ENCODE measurements around the gene OR6C65. TPM values are rescaled to one million over a fixed set of nuclear protein-coding genes. Genes with fewer than 3 reads are reported as not detected.

OR6C65 gene
- polyA plus RNA-seq, 1 donor (not counting 4 experiments of a cell fraction or from before 2014, with no cell fraction given), result not detected

DNA sequence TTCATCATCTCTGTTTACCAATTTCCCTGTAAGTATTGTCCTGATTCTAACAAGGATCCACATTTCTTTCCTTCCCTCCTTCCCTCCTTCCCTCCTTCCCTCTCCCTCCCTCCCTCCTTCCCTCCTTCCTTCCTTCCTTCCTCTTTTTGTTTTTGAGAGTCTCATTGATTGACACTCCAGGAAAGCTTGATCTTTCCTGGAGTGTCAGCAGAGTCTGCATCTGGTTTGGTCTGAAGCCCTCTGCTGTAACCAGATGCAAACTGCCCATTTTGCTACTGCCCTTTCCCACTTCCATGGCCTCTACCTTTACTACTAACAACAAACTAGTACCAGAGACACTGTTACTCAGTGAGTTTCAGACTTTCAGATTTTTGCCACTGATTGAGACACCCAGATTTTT lies 14.4 kb upstream of the OR6C65 start:
- dilution Hi-C loops (cut with MboI; ENCODE audit: extremely low pct_ligation_motif_present, low sequenced_read_pairs), result no loop called here
- FAIRE-seq (no peak), DNase-seq (ENCODE audit: low read depth, low spot score) (no peak)
- TF ChIP-seq EZH2 (IDR thresholded peaks at IDR 0.05; ENCODE audit: low read length), result no peak
- TF ChIP-seq, protein P1, sequence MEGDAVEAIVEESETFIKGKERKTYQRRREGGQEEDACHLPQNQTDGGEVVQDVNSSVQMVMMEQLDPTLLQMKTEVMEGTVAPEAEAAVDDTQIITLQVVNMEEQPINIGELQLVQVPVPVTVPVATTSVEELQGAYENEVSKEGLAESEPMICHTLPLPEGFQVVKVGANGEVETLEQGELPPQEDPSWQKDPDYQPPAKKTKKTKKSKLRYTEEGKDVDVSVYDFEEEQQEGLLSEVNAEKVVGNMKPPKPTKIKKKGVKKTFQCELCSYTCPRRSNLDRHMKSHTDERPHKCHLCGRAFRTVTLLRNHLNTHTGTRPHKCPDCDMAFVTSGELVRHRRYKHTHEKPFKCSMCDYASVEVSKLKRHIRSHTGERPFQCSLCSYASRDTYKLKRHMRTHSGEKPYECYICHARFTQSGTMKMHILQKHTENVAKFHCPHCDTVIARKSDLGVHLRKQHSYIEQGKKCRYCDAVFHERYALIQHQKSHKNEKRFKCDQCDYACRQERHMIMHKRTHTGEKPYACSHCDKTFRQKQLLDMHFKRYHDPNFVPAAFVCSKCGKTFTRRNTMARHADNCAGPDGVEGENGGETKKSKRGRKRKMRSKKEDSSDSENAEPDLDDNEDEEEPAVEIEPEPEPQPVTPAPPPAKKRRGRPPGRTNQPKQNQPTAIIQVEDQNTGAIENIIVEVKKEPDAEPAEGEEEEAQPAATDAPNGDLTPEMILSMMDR (optimal IDR thresholded peaks at IDR 0.05 in 1 of 3, IDR thresholded peaks at IDR 0.05 in 1 of 3, conservative IDR thresholded peaks at IDR 0.05 in 1 of 3; ENCODE audit: extremely low read depth in 1 of 3, insufficient read depth in 2 of 3, low read length in 3 of 3), result no peak
- Histone ChIP-seq H3K4me1 (ENCODE audit: control insufficient read depth, extremely low read depth, insufficient read depth, low read length) (no peaks in the 10 kb centered on the region), H3K79me2 (ENCODE audit: control insufficient read depth, insufficient read depth, low read length) (no peaks in the 10 kb centered on the region), H3K36me3 (ENCODE audit: control insufficient read depth in 2 of 2, extremely low read depth in 1 of 2, insufficient read depth in 2 of 2, low read length in 2 of 2) (no peaks in the 10 kb centered on the region), H2AFZ (ENCODE audit: control insufficient read depth, low read length) (no peak overlapping the region), H3K9ac (ENCODE audit: control insufficient read depth, extremely low read depth, insufficient read depth, low read length) (no peak overlapping the region), H3K27ac (ENCODE audit: control insufficient read depth, insufficient read depth, low read length) (no peak overlapping the region), H3K9me3 (ENCODE audit: control insufficient read depth, low read depth, low read length) (no peaks in the 10 kb centered on the region), H3K4me2 (ENCODE audit: control insufficient read depth, extremely low read depth, insufficient read depth, low read depth, low read length) (no peak overlapping the region), H3K27me3 (ENCODE audit: control insufficient read depth, extremely low read depth, insufficient read depth, low read length) (no peaks in the 10 kb centered on the region), H3K4me3 (ENCODE audit: control insufficient read depth in 2 of 3, extremely low read depth in 1 of 3, insufficient read depth in 2 of 3, low read depth in 1 of 3, low read length in 3 of 3) (no peak overlapping the region), H4K20me1 (ENCODE audit: control insufficient read depth, extremely low read depth, insufficient read depth, low read length) (no peaks in the 10 kb centered on the region), H3K9me1 (ENCODE audit: control insufficient read depth, extremely low read depth, insufficient read depth, low read length) (no peaks in the 10 kb centered on the region)

DNA sequence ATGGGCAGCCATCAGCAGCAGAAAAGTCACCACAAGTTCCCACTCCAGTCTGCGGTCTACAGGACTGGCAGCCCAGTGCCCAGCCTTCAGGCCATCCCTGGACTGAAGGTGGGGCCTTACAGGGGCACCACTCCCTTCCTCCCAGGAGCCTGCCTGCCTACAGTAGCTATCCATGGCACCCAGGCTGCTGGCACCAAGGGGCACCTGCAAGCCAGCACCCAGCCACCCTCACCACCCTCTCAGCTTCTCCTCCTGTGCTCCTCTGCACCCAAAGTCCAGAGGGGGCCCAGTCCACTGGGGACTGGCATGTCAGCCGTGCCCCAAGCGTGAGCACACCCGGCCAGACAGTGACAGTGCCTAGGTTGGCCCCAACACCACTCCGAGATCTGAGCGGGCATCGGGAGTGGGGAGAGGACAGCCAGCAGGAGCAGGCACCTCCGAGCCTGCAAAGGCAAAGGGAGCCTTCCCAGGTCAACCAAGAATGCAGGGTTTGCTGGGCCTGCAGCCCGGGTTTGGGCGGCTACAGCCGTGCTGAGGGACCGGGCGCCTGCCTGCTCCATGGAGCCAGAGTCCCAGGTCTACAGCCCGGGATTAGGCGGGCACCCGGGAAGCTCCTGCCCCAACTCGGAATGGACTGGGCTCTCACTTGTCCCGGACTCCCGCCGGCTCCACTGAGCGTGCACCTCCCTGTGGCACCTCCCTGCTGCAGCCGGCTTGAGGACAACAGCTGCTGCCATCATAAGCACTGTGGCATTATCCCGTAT lies 8.1 kb upstream of the OR6C65 start:
- no peaks in the 10 kb centered on the region for H3K27me3 ChIP-seq (ENCODE audit: control insufficient read depth, extremely low read depth, insufficient read depth, low read length)
- no peaks in the 10 kb centered on the region for H3K9me1 ChIP-seq (ENCODE audit: control insufficient read depth, extremely low read depth, insufficient read depth, low read length)
- H3K27ac ChIP-seq (ENCODE audit: control insufficient read depth, insufficient read depth, low read length), result no peak overlapping the region
- FAIRE-seq (no peak), DNase-seq (ENCODE audit: low read depth, low spot score) (no peak)
- H3K36me3 ChIP-seq (ENCODE audit: control insufficient read depth in 2 of 2, extremely low read depth in 1 of 2, insufficient read depth in 2 of 2, low read length in 2 of 2), result no peaks in the 10 kb centered on the region
- no peaks in the 10 kb centered on the region for H3K79me2 ChIP-seq (ENCODE audit: control insufficient read depth, insufficient read depth, low read length)
- H3K4me2 ChIP-seq (ENCODE audit: control insufficient read depth, extremely low read depth, insufficient read depth, low read depth, low read length), result no peak overlapping the region
- H2AFZ ChIP-seq (ENCODE audit: control insufficient read depth, low read length), result no peak overlapping the region
- no peak overlapping the region for H3K9ac ChIP-seq (ENCODE audit: control insufficient read depth, extremely low read depth, insufficient read depth, low read length)
- no peaks in the 10 kb centered on the region for H3K9me3 ChIP-seq (ENCODE audit: control insufficient read depth, low read depth, low read length)
- H3K4me3 ChIP-seq (ENCODE audit: control insufficient read depth in 2 of 3, extremely low read depth in 1 of 3, insufficient read depth in 2 of 3, low read depth in 1 of 3, low read length in 3 of 3), result no peak overlapping the region
- no peaks in the 10 kb centered on the region for H3K4me1 ChIP-seq (ENCODE audit: control insufficient read depth, extremely low read depth, insufficient read depth, low read length)
- no peaks in the 10 kb centered on the region for H4K20me1 ChIP-seq (ENCODE audit: control insufficient read depth, extremely low read depth, insufficient read depth, low read length)
- TF ChIP-seq, protein P1 (optimal IDR thresholded peaks at IDR 0.05 in 1 of 3, IDR thresholded peaks at IDR 0.05 in 1 of 3, conservative IDR thresholded peaks at IDR 0.05 in 1 of 3; ENCODE audit: extremely low read depth in 1 of 3, insufficient read depth in 2 of 3, low read length in 3 of 3), result no peak
- TF ChIP-seq EZH2 (IDR thresholded peaks at IDR 0.05; ENCODE audit: low read length), result no peak
- dilution Hi-C loops (cut with MboI; ENCODE audit: extremely low pct_ligation_motif_present, low sequenced_read_pairs), result no loop called here
